ENCODE data around the gene BCL11A.
"Not testable (repeated sequence)": the region's sequence is repeated elsewhere in the genome, so short reads cannot be mapped to it uniquely, and the experiment has no call there.

The BCL11A gene

GRCh38 chr2:60426880-60427279, 126.6 kb downstream of the BCL11A start:
- no peak overlapping the region for H3K27ac ChIP-seq
- TF ChIP-seq ZFX (IDR thresholded peaks at IDR 0.05) (no peak), CTCF (conservative IDR thresholded peaks at IDR 0.05) (no peak)

- H3K27ac ChIP-seq: no peak overlapping the region
- TF ChIP-seq CTCF (conservative IDR thresholded peaks at IDR 0.05) (no peak), ZFX (IDR thresholded peaks at IDR 0.05) (no peak)
These were observed 127.1 kb downstream of the BCL11A start for GRCh38 chr2:60426341-60426740.

GRCh38 chr2:60424233-60424632, 129.2 kb downstream of the BCL11A start:
- TF ChIP-seq ZFX (IDR thresholded peaks at IDR 0.05) (no peak), CTCF (conservative IDR thresholded peaks at IDR 0.05) (no peak)
- H3K27ac ChIP-seq: no peak overlapping the region

GRCh38 chr2:60423505-60423904, 129.9 kb downstream of the BCL11A start:
- H3K27ac ChIP-seq: no peak overlapping the region
- TF ChIP-seq ZFX (IDR thresholded peaks at IDR 0.05): no peak
- TF ChIP-seq CTCF (conservative IDR thresholded peaks at IDR 0.05): no peak

GRCh38 chr2:60422826-60423483, 130.5 kb downstream of the BCL11A start:
- no peak overlapping the region for H3K27ac ChIP-seq
- TF ChIP-seq ZFX (IDR thresholded peaks at IDR 0.05): no peak
- no peak for TF ChIP-seq CTCF (conservative IDR thresholded peaks at IDR 0.05)

GRCh38 chr2:60417210-60417609, 136.2 kb downstream of the BCL11A start:
- H3K27ac ChIP-seq: not testable (repeated sequence)

- TF ChIP-seq CTCF (conservative IDR thresholded peaks at IDR 0.05) (no peak), ZFX (IDR thresholded peaks at IDR 0.05) (no peak)
- no peak overlapping the region for H3K27ac ChIP-seq
These were observed 137.0 kb downstream of the BCL11A start for GRCh38 chr2:60416221-60417008.

Measured in C4-2B (cell line).